ENCODE measurements around the gene RASGRF2.

- TF ChIP-seq CTCF (conservative IDR thresholded peaks at IDR 0.05; ENCODE audit: low read length) (no peak), EZH2phosphoT487 (IDR thresholded peaks at IDR 0.05; ENCODE audit: borderline replicate concordance, low read depth, low read length) (no peak)
Observed at GRCh38 chr5:81204205-81204604, 244.0 kb downstream of the RASGRF2 start.
